CD4-positive, alpha-beta T cell treated with Interleukin-12 subunit alpha and Interleukin-12 subunit beta, for 1 hour (primary cell): Measurements from ENCODE around the gene UGT3A2.
A peak's percentile ranks its signal among the peaks of the same experiment; 100 is the strongest.

Experiments
- DNase-seq: peaks from one replicate; pipeline ENCODE4 v3.0.0-alpha.2; 2020

Gene UGT3A2, protein sequence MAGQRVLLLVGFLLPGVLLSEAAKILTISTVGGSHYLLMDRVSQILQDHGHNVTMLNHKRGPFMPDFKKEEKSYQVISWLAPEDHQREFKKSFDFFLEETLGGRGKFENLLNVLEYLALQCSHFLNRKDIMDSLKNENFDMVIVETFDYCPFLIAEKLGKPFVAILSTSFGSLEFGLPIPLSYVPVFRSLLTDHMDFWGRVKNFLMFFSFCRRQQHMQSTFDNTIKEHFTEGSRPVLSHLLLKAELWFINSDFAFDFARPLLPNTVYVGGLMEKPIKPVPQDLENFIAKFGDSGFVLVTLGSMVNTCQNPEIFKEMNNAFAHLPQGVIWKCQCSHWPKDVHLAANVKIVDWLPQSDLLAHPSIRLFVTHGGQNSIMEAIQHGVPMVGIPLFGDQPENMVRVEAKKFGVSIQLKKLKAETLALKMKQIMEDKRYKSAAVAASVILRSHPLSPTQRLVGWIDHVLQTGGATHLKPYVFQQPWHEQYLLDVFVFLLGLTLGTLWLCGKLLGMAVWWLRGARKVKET

DNA sequence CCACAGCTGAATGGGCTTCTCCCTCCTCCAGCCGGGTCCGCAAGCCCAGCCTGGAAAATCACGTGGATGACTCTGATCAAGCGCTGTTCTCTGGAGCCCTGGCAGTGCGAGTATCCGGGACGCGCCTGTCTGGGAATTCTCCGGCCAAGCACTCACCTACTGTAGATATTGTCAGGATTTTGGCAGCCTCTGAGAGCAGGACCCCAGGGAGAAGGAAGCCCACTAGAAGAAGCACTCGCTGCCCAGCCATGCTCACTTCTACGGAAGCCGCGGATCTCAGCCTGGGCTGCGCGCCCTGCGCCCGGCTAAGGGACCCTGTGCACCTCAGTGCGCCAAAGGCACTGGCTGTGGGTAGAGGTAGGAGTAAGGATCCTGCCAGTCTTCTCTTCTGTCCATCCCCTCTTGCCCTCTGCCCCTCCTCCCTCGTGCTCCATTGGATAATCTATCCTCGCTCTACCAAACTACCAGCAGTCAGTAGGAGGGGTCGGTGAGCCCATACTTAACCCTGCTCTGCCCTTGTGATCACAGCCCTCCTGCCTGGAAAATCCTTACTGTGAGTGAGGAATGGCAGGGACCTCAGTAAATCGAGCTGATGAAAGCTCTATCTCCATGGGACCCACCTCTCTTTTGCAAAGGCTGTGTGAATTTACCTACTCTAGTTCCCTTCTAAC lies at the start of gene UGT3A2:
UGT3A2 (minus strand) TSS at position 343 of the 671 bp plus-strand sequence; CDS start at position 250, 93 bp downstream.
- no peak for DNase-seq

DNA sequence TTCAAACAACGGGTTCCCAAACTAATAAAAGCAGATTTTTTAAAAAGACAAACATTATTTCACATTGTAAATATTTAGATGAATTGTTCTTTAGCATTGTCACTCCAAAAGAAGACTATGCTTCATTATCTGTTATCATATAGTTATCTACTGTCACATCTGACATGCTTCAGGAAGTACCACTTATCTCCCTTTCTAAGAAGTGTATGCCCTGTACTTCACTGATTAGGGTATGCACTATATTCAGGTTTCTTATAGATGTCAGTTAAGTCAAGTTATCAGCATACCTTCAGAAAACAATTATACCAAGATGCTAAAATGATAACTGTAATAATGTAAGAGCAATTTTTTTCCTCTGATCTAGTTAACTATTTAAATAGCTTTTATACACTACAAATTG lies 44.6 kb upstream of the UGT3A2 start:
- DNase-seq: no peak

DNA sequence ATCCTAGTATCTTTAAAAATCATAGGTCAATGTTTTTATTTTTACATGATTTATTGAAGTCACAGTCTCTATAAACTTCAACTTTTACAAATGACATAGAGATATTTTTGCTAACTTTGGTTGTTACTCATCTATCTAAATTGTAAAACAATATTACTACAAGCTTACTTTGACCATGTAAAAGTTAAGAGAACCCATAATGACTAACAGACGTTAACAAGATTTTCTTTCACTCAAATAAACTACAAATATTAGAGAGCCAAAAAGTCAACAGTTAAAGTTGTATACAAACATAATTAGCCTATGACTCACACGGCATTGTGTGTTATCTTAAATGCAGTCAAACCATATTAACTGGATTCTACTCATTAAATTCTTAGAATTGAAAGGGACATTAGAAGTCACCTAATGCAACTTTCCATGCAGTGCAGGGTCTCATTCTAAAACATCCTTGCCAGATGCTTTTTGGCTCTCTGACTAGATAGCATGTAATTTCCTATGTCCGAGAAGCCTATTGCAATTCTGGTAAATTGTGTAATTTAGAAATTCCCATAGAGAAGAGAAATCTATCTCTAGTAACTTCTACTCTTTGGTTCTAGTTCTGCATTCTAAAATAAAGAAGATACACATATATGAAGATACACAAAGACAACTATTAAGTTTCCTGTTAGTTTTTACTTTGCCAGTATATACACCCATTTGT lies 42.2 kb upstream of the UGT3A2 start:
- no peak for DNase-seq

DNA sequence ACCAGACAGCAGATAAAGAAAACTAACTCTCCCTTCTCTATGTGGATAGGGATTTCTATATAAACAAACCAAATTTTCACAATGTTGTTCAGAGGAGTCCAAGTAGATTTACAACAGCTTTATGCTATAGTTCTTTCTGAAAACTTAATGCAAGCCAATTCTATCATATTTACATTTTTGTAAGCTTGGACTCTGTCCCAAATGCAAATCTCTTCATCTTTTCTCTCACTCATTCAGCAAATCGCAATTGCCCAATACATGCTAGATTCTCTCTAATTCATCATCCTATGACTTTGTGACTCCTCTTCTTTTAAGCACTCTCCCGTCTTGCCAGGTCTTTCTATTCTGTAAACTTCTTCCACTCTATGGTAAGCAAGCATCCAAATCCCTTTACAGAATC lies 39.1 kb upstream of the UGT3A2 start:
- DNase-seq: no peak

- no peak for DNase-seq
Measured at GRCh38 chr5:36099748-36100147, 33.1 kb upstream of the UGT3A2 start.

DNA sequence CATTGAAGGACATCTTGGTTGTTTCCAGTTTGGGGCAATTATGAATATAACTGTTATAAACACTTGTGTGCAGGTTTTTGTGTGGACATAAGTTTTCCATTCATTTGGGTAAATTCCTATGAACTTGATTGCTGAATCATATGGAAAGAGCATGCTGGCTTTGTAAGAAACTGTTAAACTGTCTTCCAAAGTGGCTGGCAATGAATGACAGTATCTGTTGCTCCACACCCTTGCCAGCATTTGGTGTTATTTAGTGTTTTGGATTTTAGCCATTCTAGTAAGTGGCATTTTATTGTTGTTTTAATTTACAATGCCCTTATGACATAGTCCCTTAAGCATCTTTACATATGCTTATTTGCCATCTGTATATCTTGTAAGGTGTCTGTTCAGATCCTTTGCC lies 29.8 kb upstream of the UGT3A2 start:
- DNase-seq: no peak

DNA sequence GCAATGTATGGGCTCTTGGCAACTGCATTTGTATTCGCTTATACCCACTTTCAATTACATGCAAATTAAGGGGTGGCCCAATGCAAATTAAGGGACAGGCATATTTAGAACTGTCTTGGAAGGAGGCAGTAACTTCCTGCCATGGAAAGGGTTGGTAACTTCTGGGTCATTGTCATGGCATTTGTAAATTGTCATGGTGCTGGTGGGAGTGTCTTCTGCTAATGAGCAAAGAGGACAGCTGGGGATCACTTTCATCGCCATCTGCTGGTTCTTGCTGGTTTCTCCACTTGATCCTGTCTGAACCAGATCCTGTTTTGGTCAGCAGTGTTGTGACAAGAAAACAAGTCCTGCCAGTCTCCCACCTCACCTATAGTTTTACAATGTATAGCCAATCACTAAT lies 23.3 kb upstream of the UGT3A2 start:
- DNase-seq: peak; percentile 2

- DNase-seq: peak; percentile 36
Measured at GRCh38 chr5:36079200-36079781, 12.6 kb upstream of the UGT3A2 start.

- DNase-seq: no peak
Measured at GRCh38 chr5:36078430-36078829, 11.7 kb upstream of the UGT3A2 start.

- no peak for DNase-seq
Measured at GRCh38 chr5:36073595-36074216, 7.0 kb upstream of the UGT3A2 start.

GRCh38 chr5:36070687-36071571 lies 4.2 kb upstream of the UGT3A2 start:
- DNase-seq: no peak

- no peak for DNase-seq
Measured at GRCh38 chr5:36068751-36069281, 2.1 kb upstream of the UGT3A2 start.

DNA sequence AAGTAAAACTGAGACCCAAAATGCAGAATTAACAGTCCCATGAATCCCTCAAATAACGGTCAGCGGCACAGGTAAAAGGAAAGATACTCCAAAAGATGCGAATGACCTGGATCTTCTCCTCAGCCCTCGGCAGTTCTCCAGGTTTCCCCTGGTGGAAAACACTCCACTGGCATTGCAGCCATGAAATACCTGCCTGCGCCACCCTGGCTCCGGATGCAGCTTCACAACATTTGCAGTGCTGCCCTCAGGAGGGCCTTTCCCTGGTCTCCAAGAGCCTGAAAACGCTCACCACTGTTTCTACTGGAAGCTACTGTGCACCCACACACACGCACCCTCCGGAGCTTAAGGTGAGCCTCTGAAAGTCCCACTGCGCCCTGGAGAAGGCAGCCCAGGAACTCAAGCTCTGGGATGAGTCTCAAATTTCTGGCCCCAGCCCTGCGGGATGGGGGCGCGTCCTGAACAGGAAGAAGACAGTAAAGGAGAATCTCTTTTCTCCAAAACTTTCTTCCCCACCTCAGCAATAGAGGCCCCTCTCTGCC lies 612 bp downstream of the UGT3A2 start:
- DNase-seq: no peak

GRCh38 chr5:36060420-36060887 lies 6.2 kb downstream of the UGT3A2 start:
- DNase-seq: no peak

- no peak for DNase-seq
Measured at GRCh38 chr5:36059571-36060419, 6.9 kb downstream of the UGT3A2 start.

GRCh38 chr5:36058776-36059175 lies 7.9 kb downstream of the UGT3A2 start:
- no peak for DNase-seq

DNA sequence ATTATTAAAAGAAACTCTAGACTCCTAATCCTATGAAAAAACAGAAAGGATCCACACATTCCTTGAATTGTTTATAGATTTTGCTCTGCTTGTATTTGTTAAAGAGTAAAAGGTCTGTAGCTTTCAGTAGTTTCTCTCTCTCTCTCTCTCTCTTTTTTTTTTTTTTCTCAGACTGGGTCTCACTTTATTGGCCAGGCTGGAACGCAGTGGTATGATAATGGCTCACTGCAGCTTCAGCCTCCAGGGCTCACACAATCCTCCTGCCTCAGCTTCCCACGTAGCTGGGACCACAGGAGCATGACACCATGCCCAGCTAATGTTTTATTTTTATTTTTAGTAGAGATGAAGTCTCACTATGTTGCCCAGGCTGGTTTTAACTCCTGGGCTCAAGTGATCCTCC lies 9.3 kb downstream of the UGT3A2 start:
- DNase-seq: no peak

- no peak for DNase-seq
Measured at GRCh38 chr5:36056422-36056821, 10.3 kb downstream of the UGT3A2 start.

- no peak for DNase-seq
Measured at GRCh38 chr5:36055984-36056383, 10.7 kb downstream of the UGT3A2 start.

- DNase-seq: no peak
Measured at GRCh38 chr5:36054647-36055046, 12.0 kb downstream of the UGT3A2 start.
